Raji (cell line): ENCODE measurements around the gene LIPT2.
A peak's percentile ranks its signal among the peaks of the same experiment; 100 is the strongest.

Experiments
- POLR2A ChIP-seq: IDR thresholded peaks from 2 replicates; pipeline ENCODE4 v1.6.1; 2011; ENCODE audit warnings: low read depth, low read length, control low read depth; ENCODE audit not compliant: insufficient read depth

Gene LIPT2

GRCh38 chr11:74519710-74520109 is 26.2 kb upstream of the LIPT2 start:
- no peak for TF ChIP-seq POLR2A

GRCh38 chr11:74507582-74507981 is 14.1 kb upstream of the LIPT2 start:
- TF ChIP-seq POLR2A: no peak

GRCh38 chr11:74506823-74507222 is 13.3 kb upstream of the LIPT2 start:
- TF ChIP-seq POLR2A: no peak

DNA sequence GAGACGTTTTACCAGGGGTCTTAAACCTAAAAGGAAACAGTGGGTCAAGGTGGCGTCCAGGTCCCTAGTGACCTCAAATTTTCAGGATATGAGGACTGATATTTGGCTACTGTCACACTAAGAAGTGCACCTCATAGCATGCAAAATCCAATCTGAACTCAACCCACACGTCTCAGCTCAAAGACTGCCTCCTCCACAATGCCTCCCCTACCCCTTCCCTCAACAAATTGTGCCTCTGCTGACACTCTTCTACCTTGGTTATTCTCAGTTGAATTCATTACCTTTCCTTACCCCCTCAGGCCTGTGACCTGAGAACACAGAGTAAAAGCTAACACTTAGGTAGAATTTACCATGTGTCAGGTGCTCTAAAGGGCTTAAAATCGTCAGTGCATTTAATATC is 12.4 kb upstream of the LIPT2 start:
- TF ChIP-seq POLR2A: no peak

DNA sequence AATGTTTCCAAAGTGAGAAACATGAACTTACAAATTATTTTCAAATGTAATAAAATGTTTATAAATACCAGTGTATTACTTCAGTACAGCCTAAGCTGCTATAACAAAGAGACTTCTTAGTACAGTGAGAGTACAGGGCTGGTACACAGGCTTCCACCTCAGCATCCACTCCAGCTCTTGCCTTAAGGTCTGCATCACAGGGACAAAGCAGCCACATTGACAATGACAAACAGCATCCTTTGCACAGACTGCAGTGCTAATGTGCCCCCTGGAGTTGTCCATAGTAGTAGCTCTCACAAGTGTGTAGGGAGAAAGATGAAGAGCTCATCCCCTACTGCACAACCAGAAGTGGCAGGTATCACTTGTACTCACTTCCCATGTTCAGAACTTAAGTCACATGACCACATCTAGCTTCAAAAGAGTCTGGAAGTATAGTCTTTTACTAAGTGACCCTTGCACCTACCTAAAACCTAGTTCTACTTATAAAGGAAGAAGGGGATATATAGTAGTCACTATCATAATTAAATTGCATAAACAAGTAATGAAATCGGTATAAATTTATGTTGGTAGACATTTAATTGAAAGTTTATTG is 10.7 kb upstream of the LIPT2 start:
- no peak for TF ChIP-seq POLR2A

GRCh38 chr11:74494916-74495315 is 1.4 kb upstream of the LIPT2 start:
- TF ChIP-seq POLR2A: no peak

DNA sequence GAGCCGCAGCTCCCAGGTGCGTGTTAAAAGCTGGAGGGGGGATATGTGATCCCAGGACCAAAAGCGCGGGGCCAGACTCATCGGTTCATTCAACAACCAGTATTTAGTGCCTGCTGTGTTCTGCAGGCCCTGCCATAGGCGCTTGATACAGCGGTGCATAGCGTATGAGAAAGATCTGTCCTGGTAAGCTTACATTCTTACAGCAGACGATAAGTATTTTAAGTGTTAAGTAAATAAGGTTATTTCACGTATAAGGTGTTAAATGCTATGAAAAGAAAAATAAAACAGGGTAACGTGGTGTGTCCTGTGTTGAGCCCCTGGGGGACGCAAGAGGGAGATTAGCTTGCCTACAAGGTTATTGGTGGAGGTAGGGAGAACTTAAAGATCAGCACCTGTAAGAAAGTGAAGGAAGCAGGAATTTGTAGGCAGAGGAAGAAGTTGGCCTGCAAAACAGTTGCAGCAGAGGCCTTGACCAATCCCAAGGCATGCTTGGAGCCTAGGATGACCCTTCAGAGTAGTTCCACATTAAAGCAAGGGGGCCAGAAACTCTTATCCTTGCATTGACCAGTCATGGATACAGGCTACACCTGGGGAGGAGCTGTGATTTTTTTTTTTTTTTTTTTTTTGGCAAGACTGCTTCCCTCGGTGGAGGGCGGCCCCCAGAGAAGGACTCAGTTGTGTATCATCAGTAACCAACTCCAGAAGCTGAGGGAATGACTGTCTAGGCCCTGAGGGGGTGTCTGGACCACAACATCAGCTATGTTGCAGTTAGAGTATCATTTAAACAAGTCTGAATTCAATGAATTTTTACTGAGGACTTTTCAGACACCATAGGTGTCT is 487 bp upstream of the LIPT2 start:
- TF ChIP-seq POLR2A: no peak

DNA sequence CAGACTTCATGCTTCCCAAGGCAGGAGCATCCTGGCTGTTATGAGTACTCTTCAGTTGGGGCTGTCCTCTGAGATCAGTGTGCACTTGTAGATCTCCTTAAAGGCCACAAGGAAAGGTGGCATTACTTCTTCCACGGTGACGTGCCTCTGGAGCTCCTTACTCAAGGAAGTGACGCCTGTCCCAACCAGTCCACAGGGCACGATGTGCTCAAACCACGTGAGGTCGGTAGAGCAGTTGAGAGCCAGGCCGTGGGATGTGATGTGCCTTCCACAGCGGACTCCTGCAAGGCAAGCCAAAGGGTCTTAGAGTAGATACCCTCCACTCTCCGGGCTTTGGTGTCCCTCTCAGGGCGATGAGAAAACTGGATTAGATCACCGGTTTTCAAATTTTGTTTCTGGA is 1.4 kb downstream of the LIPT2 start:
- TF ChIP-seq POLR2A: 0 out of 2 replicates have a peak, but pooled peaks have one; percentile 14

- no peak for TF ChIP-seq POLR2A
Measured at GRCh38 chr11:74490941-74491340, 2.6 kb downstream of the LIPT2 start.

GRCh38 chr11:74487875-74488274 is 5.6 kb downstream of the LIPT2 start:
- TF ChIP-seq POLR2A: no peak

GRCh38 chr11:74485868-74486267 is 7.7 kb downstream of the LIPT2 start:
- TF ChIP-seq POLR2A: no peak

DNA sequence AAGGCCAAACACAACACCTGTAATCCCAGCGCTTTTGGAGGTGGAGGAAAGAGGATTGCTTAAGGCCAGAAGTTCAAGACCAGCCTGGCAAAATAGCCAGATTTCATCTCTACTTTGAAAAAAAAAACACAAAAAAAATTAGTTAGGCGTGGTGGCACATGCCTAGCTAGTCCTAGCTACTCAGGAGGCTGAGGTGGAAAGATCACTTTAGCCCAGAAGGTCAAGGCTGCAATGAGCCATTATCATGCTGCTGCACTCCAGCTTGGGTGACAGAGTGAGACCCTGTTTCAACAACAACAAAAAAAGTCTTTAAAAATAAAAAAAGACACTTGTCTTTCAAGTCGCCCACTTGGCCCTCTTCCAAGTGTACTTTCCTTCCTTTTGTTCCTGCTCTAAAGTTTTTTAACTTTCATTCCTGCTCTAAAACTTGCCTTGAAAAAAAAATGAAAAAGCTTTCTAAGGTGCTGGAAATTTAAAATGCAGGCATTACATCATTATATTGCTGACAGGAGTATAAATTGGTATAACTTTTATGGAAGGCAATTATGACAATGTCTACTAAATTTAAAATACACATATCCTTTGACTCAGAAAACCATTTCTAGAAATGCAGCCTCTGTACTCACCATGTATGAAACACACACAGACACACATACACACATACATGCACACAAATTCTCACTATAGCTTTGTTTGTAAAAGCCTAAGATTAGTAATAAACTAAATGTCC is 12.7 kb downstream of the LIPT2 start:
- no peak for TF ChIP-seq POLR2A

- no peak for TF ChIP-seq POLR2A
Measured at GRCh38 chr11:74479732-74480123, 13.8 kb downstream of the LIPT2 start.

GRCh38 chr11:74478877-74479731 is 14.4 kb downstream of the LIPT2 start:
- TF ChIP-seq POLR2A: no peak

GRCh38 chr11:74476536-74476935 is 17.0 kb downstream of the LIPT2 start:
- no peak for TF ChIP-seq POLR2A
